ENCODE results near the gene SGPP1.
"Not testable (repeated sequence)": the region's sequence is repeated elsewhere in the genome, so short reads cannot be mapped to it uniquely, and the experiment has no call there.

The SGPP1 gene

DNA sequence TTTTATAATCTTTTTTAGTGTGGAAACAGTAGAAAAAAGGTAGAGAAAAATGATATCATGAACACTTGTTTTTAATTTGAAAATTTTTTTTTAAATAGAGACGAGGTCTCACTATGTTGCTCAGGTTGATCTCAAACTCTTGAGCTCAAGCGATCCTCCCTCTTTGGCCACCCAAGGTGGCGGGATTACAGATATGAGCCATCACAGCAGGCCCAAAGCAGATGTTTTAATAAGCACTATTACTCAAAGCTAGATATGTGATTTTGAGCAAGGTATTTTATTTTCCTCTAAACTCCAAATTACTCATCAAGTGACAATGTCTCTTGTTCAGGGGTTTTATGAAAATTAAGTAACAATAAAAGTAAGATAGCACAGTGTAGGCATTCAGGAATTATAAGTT is 75.5 kb downstream of the SGPP1 start:
- no peaks in the 10 kb centered on the region for H3K27me3 ChIP-seq (replicated peaks; ENCODE audit: control insufficient read depth, insufficient read depth, low read length)
- H3K9ac ChIP-seq (ENCODE audit: low read length): no peak overlapping the region
- no peaks in the 10 kb centered on the region for H3K9me3 ChIP-seq (ENCODE audit: control insufficient read depth, low read length)
- no peak for DNase-seq (ENCODE audit: low read depth)
- peaks cover 4% of the 10 kb centered on the region for H3K4me1 ChIP-seq (ENCODE audit: control insufficient read depth, insufficient read depth, low read length)
- no peaks in the 10 kb centered on the region for H3K36me3 ChIP-seq (ENCODE audit: control insufficient read depth, insufficient read depth, low read length, severe bottlenecking)
- H3K4me3 ChIP-seq (ENCODE audit: low read length): no peak overlapping the region

- DNase-seq (ENCODE audit: low read depth): peak; percentile 51
- Histone ChIP-seq H3K9me3 (ENCODE audit: control insufficient read depth, low read length) (no peaks in the 10 kb centered on the region), H3K9ac (ENCODE audit: low read length) (no peak overlapping the region)
Measured at GRCh38 chr14:63650256-63650952, 77.5 kb downstream of the SGPP1 start.

GRCh38 chr14:63647696-63648410 is 80.0 kb downstream of the SGPP1 start:
- Histone ChIP-seq H3K4me1 (ENCODE audit: control insufficient read depth, insufficient read depth, low read length) (peaks cover 5% of the 10 kb centered on the region), H3K9me3 (ENCODE audit: control insufficient read depth, low read length) (no peaks in the 10 kb centered on the region), H3K36me3 (ENCODE audit: control insufficient read depth, insufficient read depth, low read length, severe bottlenecking) (no peaks in the 10 kb centered on the region), H3K27me3 (replicated peaks; ENCODE audit: control insufficient read depth, insufficient read depth, low read length) (no peaks in the 10 kb centered on the region), H3K9ac (ENCODE audit: low read length) (no peak overlapping the region), H3K4me3 (ENCODE audit: low read length) (no peak overlapping the region)
- peak; percentile 19 for DNase-seq (ENCODE audit: low read depth)

More at GRCh38 chr14:63650256-63650952, 77.5 kb downstream of the SGPP1 start:
- Histone ChIP-seq H3K36me3 (ENCODE audit: control insufficient read depth, insufficient read depth, low read length, severe bottlenecking) (no peaks in the 10 kb centered on the region), H3K4me1 (ENCODE audit: control insufficient read depth, insufficient read depth, low read length) (peaks cover 4% of the 10 kb centered on the region), H3K27me3 (replicated peaks; ENCODE audit: control insufficient read depth, insufficient read depth, low read length) (no peaks in the 10 kb centered on the region), H3K4me3 (ENCODE audit: low read length) (no peak overlapping the region)

DNA sequence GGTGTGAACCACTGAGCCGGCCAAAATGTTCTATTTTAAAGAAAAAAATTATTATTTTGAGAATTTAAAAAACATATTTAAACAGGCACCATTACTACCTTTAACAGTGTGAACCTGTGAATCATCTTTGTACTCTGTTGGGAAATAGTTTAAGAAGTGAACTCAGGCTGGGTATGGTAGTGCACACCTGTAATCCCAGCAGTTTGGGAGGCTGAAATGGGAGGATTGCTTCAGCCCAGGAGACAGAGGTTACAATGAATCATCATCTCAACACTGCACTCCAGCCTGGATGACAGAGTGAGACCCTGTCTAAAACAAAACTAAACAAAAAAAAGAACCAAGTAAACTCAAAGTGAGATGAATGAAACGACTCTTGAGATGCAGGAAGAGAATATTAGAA is 83.1 kb downstream of the SGPP1 start:
- Histone ChIP-seq H3K4me1 (ENCODE audit: control insufficient read depth, insufficient read depth, low read length) (peaks cover 5% of the 10 kb centered on the region), H3K27me3 (replicated peaks; ENCODE audit: control insufficient read depth, insufficient read depth, low read length) (no peaks in the 10 kb centered on the region), H3K4me3 (ENCODE audit: low read length) (no peak overlapping the region), H3K9me3 (ENCODE audit: control insufficient read depth, low read length) (no peaks in the 10 kb centered on the region), H3K9ac (ENCODE audit: low read length) (no peak overlapping the region), H3K36me3 (ENCODE audit: control insufficient read depth, insufficient read depth, low read length, severe bottlenecking) (no peaks in the 10 kb centered on the region)
- no peak for DNase-seq (ENCODE audit: low read depth)

DNA sequence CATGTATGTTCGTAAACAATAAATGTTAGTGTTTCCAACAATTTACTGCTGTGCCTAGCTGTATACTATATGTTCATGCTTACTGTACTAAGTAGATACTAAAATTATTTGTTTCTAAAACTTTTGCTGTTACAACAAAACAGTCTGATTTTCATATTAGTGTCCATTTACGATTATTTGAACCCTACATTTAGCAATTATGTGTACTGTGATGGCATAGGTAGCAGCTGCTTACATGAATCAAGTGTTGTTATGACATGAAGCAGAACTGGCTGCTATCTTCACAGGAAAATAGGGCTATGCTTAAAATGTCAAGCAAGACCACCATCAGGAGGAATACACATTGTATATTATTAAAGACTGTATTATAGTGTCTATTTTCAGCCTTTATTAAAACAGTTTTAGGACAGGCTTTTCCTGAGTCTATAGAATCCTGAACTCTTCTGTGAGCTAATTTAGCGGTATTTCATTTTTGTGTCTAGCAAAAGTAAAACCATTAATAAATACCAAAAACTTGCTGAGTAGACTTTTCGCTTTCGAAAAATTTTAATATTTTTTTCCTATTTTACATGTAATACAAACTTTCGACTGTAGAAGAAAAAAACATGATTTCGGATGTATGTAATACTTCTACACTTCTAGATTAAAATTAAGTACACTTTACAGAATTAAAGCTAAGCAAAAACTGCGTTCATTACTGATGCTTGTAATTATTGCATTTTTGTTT is 85.0 kb downstream of the SGPP1 start:
- Histone ChIP-seq H3K36me3 (ENCODE audit: control insufficient read depth, insufficient read depth, low read length, severe bottlenecking) (no peaks in the 10 kb centered on the region), H3K4me3 (ENCODE audit: low read length) (peak overlapping the region; percentile 83), H3K4me1 (ENCODE audit: control insufficient read depth, insufficient read depth, low read length) (peaks cover 5% of the 10 kb centered on the region), H3K27me3 (replicated peaks; ENCODE audit: control insufficient read depth, insufficient read depth, low read length) (no peaks in the 10 kb centered on the region), H3K9ac (ENCODE audit: low read length) (peak overlapping the region; percentile 84), H3K9me3 (ENCODE audit: control insufficient read depth, low read length) (no peaks in the 10 kb centered on the region)
- DNase-seq (ENCODE audit: low read depth): no peak

DNA sequence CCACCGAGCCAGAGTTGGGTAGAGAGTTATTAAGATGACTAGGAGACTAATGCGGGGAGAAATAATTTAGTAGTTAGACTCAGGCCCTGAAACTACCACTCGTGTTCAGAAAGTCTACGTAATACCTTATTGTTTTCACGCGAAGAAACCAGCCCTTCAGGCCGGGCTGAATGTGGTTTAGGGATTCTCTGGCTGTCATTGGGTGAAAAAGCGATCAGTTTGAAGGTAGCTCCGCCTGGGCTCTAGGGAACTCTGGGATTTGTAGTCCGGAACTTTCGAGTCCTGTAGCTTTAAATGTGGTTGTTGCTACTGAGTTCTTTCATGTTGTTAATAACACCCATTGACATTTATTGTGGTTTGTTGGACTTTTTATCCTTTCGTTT is 85.6 kb downstream of the SGPP1 start:
- Histone ChIP-seq H3K4me3 (ENCODE audit: low read length) (peak overlapping the region; percentile 83), H3K4me1 (ENCODE audit: control insufficient read depth, insufficient read depth, low read length) (peaks cover 5% of the 10 kb centered on the region), H3K9ac (ENCODE audit: low read length) (peak overlapping the region; percentile 84), H3K9me3 (ENCODE audit: control insufficient read depth, low read length) (no peaks in the 10 kb centered on the region), H3K36me3 (ENCODE audit: control insufficient read depth, insufficient read depth, low read length, severe bottlenecking) (no peaks in the 10 kb centered on the region), H3K27me3 (replicated peaks; ENCODE audit: control insufficient read depth, insufficient read depth, low read length) (no peaks in the 10 kb centered on the region)
- peak; percentile 98 for DNase-seq (ENCODE audit: low read depth)

DNA sequence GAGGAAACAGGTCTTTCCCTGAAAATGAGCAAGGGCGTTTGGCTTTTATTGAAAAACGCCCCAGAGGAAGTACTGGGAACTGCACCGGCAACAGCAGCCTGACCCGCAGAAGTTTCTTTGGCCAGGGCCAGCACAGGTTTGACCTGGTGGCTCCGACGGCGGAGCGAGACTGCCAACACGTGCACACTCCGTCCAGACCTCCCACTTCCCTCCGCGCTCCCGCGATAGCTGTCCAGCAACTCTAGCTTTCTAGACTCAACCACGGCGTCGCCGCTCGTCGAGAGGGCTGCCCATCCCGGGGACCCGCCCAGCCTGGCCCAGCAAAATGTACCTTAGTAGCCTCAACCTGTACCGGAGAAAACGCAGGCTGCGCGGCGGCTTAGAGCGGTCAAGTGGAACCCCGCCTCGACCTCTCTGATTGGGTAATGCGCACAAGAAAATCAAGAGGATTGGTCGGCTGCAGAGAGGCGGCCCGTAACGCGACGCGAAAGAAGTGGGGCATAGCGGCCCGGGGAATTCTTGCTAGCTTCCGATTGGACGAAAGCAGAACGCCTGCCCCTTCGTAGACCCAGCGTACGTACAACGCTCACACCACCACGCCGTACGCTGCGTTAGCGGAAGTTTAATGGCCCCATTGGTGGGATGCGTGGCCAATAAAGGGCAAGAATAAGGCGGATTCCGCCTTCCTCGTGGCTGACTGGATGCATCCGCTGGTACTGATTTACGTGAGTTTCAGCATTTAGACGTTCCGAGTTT is 86.2 kb downstream of the SGPP1 start, which contains the start of gene WDR89:
Gene WDR89, minus strand, starts transcription at position 399 of the 756 bp plus-strand sequence. CDS start 41,929 bp downstream, outside the sequence.
- DNase-seq (ENCODE audit: low read depth): peak; percentile 99
- Histone ChIP-seq H3K36me3 (ENCODE audit: control insufficient read depth, insufficient read depth, low read length, severe bottlenecking) (no peaks in the 10 kb centered on the region), H3K4me3 (ENCODE audit: low read length) (peak within 1 kb of the TSS; percentile 83), H3K9me3 (ENCODE audit: control insufficient read depth, low read length) (no peaks in the 10 kb centered on the region), H3K27me3 (replicated peaks; ENCODE audit: control insufficient read depth, insufficient read depth, low read length) (no peaks in the 10 kb centered on the region), H3K4me1 (ENCODE audit: control insufficient read depth, insufficient read depth, low read length) (peaks cover 5% of the 10 kb centered on the region), H3K9ac (ENCODE audit: low read length) (peak within 1 kb of the TSS; percentile 89)

GRCh38 chr14:63638493-63638892 is 89.4 kb downstream of the SGPP1 start:
- no peak overlapping the region for H3K9ac ChIP-seq (ENCODE audit: low read length)
- peaks cover 5% of the 10 kb centered on the region for H3K4me1 ChIP-seq (ENCODE audit: control insufficient read depth, insufficient read depth, low read length)
- H3K36me3 ChIP-seq (ENCODE audit: control insufficient read depth, insufficient read depth, low read length, severe bottlenecking): no peaks in the 10 kb centered on the region
- peaks cover 7% of the 10 kb centered on the region for H3K9me3 ChIP-seq (ENCODE audit: control insufficient read depth, low read length)
- no peak for DNase-seq (ENCODE audit: low read depth)
- no peaks in the 10 kb centered on the region for H3K27me3 ChIP-seq (replicated peaks; ENCODE audit: control insufficient read depth, insufficient read depth, low read length)
- no peak overlapping the region for H3K4me3 ChIP-seq (ENCODE audit: low read length)

DNA sequence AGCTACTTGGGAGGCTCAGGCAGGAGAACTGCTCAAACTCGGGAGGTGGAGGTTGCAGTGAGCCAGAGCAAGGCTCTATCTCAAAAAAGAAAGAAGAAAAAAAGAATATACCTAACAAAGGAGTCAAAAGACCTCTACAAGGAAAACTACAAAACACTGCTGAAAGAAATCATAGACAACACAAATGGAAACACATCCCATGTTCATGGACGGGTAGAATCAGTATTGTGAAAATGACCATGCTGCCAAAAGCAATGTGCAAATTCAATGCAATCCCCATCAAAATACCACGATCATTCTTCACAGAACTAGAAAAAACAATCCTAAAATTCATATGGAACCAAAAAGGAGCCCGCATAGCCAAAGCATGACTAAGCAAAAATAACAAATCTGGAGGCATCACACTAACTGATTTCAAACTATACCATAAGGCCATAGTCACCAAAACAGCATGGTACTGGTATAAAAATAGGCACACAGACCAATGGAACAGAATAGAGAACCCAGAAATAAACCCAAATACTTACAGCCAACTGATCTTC is 91.7 kb downstream of the SGPP1 start:
- not testable (repeated sequence) for H3K9me3 ChIP-seq (ENCODE audit: control insufficient read depth, low read length); H3K9ac ChIP-seq (ENCODE audit: low read length); H3K36me3 ChIP-seq (ENCODE audit: control insufficient read depth, insufficient read depth, low read length, severe bottlenecking); H3K4me1 ChIP-seq (ENCODE audit: control insufficient read depth, insufficient read depth, low read length); DNase-seq (ENCODE audit: low read depth); H3K27me3 ChIP-seq (replicated peaks; ENCODE audit: control insufficient read depth, insufficient read depth, low read length); H3K4me3 ChIP-seq (ENCODE audit: low read length)

All from adipocyte (in vitro differentiated cells).